SK-N-SH (cell line): ENCODE data around the gene TAB3.

Source experiments
- EP300 ChIP-seq, 2 experiments: IDR thresholded peaks; 2 replicates each; pipeline versions ENCODE4 v1.4.0 to v1.6.1; 2012; ENCODE audit warnings: borderline replicate concordance in 1 of 2, low read depth in 1 of 2, low read length in 1 of 2
- FOSL2 ChIP-seq: IDR thresholded peaks from 2 replicates; pipeline ENCODE4 v1.4.0; 2012; ENCODE audit warnings: low read depth, mild to moderate bottlenecking, moderate library complexity, borderline replicate concordance
- GATA2 ChIP-seq: sonication (generic); formaldehyde crosslinking; IDR thresholded peaks from 2 replicates; pipeline ENCODE4 v1.5.0; 2020; ENCODE audit warnings: mild to moderate bottlenecking, missing genetic modification reagents
- JUND ChIP-seq: IDR thresholded peaks from 2 replicates; pipeline ENCODE4 v1.4.0; 2012
- MXI1 ChIP-seq: IDR thresholded peaks from 2 replicates; pipeline ENCODE4 v1.6.1; 2012; ENCODE audit warnings: mild to moderate bottlenecking, low read depth, low read length, improper control_type of control experiment
- RFX5 ChIP-seq: IDR thresholded peaks from 2 replicates; pipeline ENCODE4 v1.6.1; 2012; ENCODE audit warnings: mild to moderate bottlenecking, improper control_type of control experiment, low read length
- RXRA ChIP-seq: IDR thresholded peaks from 2 replicates; pipeline ENCODE4 v1.4.0; 2012; ENCODE audit warnings: low read depth, mild to moderate bottlenecking, borderline replicate concordance
- TF ChIP-seq, protein P1 (sequence below): fragments of 200-600 bp; sonication (generic); IDR thresholded peaks from 2 replicates; pipeline ENCODE4 v1.6.1; 2017; ENCODE audit warnings: antibody characterized with exemption, mild to moderate bottlenecking, moderate library complexity
- TF ChIP-seq, protein P2 (sequence below): IDR thresholded peaks from 2 replicates; pipeline ENCODE4 v1.6.1; 2012; ENCODE audit warnings: mild to moderate bottlenecking, low read depth, low read length, moderate library complexity

- TF ChIP-seq, protein P1, sequence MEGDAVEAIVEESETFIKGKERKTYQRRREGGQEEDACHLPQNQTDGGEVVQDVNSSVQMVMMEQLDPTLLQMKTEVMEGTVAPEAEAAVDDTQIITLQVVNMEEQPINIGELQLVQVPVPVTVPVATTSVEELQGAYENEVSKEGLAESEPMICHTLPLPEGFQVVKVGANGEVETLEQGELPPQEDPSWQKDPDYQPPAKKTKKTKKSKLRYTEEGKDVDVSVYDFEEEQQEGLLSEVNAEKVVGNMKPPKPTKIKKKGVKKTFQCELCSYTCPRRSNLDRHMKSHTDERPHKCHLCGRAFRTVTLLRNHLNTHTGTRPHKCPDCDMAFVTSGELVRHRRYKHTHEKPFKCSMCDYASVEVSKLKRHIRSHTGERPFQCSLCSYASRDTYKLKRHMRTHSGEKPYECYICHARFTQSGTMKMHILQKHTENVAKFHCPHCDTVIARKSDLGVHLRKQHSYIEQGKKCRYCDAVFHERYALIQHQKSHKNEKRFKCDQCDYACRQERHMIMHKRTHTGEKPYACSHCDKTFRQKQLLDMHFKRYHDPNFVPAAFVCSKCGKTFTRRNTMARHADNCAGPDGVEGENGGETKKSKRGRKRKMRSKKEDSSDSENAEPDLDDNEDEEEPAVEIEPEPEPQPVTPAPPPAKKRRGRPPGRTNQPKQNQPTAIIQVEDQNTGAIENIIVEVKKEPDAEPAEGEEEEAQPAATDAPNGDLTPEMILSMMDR, result no peak
- TF ChIP-seq JUND (no peak), RXRA (no peak), RFX5 (no peak), FOSL2 (no peak), EP300 (IDR thresholded peaks at IDR 0.05; ENCODE audit: borderline replicate concordance in 1 of 2, low read depth in 1 of 2, low read length in 1 of 2) (no peak), MXI1 (no peak), GATA2 (CRISPR knock-in tag) (no peak)
- TF ChIP-seq, protein P2, sequence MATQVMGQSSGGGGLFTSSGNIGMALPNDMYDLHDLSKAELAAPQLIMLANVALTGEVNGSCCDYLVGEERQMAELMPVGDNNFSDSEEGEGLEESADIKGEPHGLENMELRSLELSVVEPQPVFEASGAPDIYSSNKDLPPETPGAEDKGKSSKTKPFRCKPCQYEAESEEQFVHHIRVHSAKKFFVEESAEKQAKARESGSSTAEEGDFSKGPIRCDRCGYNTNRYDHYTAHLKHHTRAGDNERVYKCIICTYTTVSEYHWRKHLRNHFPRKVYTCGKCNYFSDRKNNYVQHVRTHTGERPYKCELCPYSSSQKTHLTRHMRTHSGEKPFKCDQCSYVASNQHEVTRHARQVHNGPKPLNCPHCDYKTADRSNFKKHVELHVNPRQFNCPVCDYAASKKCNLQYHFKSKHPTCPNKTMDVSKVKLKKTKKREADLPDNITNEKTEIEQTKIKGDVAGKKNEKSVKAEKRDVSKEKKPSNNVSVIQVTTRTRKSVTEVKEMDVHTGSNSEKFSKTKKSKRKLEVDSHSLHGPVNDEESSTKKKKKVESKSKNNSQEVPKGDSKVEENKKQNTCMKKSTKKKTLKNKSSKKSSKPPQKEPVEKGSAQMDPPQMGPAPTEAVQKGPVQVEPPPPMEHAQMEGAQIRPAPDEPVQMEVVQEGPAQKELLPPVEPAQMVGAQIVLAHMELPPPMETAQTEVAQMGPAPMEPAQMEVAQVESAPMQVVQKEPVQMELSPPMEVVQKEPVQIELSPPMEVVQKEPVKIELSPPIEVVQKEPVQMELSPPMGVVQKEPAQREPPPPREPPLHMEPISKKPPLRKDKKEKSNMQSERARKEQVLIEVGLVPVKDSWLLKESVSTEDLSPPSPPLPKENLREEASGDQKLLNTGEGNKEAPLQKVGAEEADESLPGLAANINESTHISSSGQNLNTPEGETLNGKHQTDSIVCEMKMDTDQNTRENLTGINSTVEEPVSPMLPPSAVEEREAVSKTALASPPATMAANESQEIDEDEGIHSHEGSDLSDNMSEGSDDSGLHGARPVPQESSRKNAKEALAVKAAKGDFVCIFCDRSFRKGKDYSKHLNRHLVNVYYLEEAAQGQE, result no peak
Measured at GRCh38 chrX:30795981-30796958, 92.8 kb downstream of the TAB3 start.
